ENCODE results near the gene EFCAB9.

The EFCAB9 gene

DNA sequence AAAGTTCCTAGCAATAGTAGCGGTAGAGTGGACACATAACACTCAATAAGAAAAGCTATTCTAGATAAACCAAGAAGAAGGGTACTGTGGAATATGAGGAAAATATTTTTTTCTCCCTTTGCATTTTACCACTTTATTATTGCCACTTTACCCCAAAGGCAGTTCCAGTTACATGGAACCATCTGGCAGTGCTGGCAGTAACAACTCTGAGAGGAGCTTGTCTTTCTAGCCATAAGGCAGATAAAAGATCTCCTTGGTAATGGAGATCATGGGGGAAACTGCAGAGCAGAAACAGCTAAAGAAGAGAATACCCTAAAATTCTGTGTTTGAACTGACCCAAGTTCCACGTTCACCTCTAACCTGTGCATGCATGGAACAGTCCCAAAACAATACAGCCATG is 51.1 kb downstream of the EFCAB9 start:
- no peak for DNase-seq

DNA sequence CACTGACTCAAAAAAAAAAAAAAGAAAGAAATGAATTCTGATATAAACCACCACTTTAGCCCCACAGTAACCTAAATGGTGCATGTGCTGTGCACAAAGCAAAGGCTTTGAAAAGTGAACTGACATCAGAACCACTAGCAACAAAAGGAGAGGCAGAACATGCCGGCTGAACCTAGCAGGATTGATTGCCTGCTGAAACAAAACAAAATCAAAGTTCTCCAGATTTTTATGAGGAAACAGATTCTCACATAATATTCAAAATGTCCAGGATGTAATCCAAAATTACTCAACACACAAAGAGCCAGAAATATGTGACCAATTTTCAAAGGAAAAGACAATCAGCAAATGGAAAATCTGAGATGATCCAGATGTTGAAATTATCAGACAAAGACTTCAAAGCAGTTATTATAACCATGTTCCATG is 51.7 kb downstream of the EFCAB9 start:
- no peak for DNase-seq

DNA sequence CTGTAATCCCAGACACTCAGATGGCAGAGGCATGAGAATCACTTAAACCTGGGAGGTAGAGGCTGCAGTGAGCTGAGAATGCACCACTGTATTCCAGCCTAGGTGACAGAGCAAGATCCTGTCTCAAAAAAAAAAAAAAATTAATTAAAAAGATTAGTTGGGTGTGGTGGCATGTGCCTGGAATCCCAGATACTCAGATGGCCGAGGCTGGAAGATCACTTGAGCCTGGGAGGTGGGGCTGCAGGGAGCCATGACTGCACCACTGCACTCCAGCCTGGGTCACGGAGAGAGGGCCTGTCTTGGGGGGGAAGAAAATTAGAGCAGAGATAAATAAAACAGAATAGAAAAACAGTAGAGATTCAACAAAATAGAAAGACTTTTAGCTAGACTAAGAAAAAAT is 54.7 kb downstream of the EFCAB9 start:
- no peak for DNase-seq

DNA sequence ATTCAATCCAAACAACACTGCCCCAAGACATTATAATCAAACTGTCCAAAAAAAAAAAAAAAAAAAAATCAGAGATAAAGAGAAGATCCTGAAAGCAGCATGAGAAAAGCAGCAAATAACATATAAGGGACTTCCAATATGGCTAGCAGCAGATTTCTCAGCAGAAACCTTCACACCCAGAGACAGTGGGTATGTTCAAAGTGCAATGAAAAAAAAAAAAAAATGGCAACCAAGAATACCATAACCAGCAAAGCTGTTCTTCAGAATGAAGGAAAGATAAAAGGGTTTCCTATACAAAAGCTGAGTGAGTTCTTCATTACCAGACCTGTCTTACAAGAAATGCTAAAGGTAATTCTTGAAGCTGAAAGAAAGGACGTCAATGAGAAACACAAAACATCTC is 57.4 kb downstream of the EFCAB9 start:
- no peak for DNase-seq

DNA sequence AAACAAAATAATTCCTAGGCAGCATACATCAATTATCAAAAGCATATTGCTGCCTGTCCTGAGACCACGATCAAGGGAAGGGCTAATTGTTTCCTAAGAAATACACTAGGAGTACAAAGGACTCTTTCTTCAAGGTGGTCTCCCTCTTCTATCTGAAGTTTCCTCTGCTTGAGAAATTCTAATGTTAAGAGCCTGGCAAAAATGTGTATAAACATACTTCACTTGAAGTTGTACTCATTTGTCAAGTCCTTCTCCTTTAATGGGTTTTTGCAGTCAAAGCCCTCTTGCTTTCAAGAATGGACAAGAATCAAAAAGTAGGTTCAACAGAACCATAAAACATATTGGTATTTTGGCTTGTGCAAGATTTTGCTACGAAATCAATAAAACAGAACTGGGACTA is 58.5 kb downstream of the EFCAB9 start:
- no peak for DNase-seq

Measured in activated naive CD4-positive, alpha-beta T cell treated with anti-CD3 and anti-CD28 coated beads, Interleukin-2, amount 50 U/mL, for 16 hours (primary cell).